Umbilical cord (tissue), 2 donors: ENCODE data around the gene TRPV4. TPM values are rescaled to one million over a fixed set of nuclear protein-coding genes. Genes with fewer than 3 reads are reported as not detected.
A peak's percentile ranks its signal among the peaks of the same experiment; 100 is the strongest.

Experiments
- DNase-seq: peaks from one replicate; pipeline ENCODE4 v3.0.0-alpha.2; 2015; ENCODE audit warnings: low spot score
- total RNA-seq: library from RNA; depleted of rRNA; stranded (reverse); fragments of >200 nt; gene quantifications from one replicate; pipeline ENCODE4 v1.2.3, GENCODE V29; 2014; ENCODE audit warnings: low replicate concordance; ENCODE audit not compliant: insufficient read depth

Gene TRPV4
- total RNA-seq, 1 donor from 2014 or later: 0.48 TPM

DNA sequence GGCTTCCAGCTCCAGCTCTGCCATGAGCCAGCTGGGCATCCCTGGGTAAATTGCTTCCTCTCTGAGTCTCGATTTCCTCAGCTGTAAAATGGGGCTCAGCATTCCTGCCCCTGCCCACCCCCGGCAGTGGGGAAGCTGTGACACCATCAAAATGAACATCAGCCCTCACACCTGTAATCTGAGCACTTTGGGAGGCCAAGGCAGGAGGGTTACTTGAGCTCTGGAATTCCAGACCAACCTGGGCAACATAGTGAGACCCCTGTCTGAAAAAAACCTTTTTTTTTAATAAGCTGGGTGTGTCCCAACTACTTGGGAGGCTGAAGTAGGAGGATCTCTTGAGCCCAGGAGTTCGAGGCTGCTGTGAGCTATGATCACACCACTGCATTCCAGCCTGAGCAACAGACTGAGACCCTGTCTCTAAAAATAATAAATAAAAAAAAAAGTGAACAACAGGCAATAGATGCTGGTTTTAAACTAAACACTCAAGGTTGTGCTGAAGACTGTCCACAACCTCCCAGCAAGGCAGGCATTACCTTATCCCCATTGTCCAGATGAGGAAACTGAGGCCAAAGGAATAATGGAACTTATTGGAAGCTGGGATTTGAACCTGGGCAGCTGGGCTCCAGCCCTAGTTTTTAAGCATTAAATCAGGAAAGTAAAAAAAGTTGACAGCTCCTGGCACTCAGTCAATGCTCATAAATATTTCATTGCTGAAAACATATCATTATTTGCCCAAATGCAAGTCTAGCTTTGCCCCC is 4.3 kb downstream of the TRPV4 start:
- DNase-seq: no peak

DNA sequence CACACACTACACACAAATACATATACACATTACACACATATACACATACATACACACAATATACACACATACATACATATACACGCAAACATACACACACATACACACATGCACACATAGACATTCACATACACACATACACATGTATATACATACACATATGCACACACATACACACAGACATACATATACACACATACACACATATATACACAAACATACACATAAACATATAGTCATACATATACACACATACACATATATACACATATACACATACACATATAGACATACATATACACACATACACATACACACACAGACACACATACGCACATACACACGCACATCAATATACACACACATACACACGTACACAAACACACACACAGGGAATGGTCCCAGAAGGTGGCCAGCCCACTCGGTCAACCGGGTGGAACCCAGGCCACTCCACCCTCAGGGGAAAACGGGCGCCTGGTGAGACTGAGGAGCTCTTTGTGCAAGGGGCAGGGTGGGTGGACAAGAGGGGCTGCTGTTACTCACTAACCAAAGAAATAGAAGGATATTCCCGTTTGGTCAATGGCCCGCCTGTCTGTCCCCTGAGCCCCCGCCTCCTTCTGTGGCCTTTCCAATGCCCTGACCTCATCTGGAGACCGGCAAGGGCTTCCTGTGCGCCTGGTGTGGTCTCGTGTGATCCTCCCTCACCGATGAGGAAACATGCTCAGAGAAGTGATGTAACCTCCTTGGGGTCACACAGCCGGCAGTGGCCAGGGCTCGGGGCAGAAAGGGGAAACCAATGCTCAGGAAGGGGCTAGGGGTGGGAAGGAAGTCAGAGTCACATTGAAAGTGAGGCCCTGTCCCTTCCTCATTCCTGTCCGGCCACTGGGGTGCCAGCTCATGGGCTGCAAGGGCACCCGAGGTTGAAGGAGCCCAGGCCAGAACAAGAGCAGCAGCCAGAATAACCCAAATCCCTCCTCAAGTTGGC is 5.3 kb downstream of the TRPV4 start:
- peak; percentile 51 for DNase-seq

DNA sequence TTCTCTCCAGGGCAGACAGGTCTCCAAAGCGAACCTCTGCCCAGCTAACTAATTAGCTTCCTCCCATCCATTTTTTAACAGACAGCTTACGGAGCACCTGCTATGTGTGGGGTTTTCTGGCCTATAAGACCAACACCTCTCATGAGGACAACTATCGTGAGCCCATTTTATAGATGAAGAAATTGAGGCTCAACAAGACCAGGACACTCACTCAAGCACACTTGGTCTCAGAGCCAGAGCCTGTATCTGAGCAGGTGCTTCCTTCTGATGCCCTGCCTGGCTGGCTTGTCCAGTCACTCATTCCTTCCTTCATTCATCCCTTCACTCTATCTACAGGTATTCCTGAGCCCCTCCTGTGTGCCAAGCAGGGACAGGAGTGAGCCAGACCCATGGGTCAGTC is 6.1 kb downstream of the TRPV4 start:
- DNase-seq: no peak

DNA sequence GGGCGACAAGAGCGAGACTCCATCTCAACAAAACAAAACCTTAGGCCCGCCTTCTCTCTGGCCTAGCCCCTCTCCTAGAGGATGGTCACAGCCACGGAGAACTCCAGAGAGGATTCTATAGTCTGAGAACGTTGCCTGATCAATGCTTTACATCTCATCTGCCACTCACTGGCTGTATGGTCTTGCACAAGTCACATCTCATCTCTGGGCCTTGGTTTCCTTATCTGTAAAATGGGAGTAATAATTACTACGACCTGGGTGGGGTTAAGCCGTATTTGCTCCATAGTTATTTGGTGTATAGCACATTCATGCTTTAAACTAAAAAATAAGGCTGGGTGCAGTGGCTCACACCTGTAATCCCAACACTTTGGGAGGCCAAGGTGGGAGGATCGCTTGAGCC is 8.5 kb downstream of the TRPV4 start:
- DNase-seq: no peak

DNA sequence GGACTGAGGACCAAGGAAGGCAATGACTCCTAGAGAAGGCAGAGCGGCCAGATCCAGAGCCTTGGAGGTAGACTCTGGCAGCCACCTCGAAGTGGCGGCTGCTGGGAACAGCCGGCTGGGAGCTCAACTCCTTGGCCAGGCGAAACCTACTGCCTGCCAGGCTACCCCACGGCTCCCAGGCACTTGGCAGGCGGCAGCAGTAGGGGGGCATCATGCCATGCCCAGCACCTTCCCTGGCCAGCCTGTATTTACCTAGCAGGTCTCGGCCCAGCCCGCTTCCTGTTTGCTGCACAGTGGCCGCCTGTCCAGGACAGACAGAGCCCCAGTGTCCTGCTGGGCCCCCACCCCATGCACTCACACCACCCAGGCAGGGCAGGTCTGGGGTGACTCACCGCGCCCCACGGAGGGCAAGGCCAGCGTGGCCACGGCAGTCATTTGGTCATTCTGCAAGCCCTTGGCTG is 10.2 kb downstream of the TRPV4 start:
- DNase-seq: no peak

DNA sequence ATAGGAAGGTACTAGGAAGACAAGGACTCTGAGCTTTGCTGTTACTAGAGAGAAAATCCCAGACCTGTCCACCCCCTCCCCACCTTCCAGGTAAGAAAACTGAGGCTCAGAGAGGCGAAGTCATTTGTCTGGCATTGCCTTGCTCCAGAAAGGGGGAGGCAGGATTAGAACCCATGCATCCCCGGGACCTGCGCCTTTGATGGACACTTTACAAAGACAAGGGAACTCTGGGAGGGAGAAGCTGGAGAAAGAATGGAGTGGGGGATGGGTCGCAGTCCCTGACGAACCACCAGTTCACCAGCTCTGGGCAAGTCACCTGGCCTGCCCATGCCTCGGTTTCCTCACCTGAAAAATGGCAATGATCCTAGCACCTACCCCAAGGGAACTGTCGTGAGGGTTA is 10.8 kb downstream of the TRPV4 start:
- DNase-seq: no peak

DNA sequence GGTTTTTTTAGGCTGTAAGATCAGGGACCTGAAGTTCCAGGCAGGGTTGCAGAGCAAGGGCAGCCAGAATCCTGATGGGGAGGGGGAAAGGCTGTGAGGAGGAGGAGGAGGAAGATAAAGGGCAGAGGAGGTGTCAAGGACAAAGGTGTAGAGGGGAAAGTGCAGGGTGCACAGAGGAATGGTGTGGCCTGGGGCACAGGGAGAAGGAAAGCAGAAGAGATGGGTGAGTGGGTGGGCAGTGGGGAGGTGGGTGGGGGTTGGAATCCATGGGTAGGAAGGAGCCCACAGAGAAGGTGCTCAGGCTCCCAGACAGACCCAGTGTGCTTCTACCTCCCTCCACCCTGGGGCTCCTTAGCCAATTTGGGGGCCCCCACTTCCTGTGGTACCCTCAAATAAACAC is 11.2 kb downstream of the TRPV4 start:
- DNase-seq: no peak

DNA sequence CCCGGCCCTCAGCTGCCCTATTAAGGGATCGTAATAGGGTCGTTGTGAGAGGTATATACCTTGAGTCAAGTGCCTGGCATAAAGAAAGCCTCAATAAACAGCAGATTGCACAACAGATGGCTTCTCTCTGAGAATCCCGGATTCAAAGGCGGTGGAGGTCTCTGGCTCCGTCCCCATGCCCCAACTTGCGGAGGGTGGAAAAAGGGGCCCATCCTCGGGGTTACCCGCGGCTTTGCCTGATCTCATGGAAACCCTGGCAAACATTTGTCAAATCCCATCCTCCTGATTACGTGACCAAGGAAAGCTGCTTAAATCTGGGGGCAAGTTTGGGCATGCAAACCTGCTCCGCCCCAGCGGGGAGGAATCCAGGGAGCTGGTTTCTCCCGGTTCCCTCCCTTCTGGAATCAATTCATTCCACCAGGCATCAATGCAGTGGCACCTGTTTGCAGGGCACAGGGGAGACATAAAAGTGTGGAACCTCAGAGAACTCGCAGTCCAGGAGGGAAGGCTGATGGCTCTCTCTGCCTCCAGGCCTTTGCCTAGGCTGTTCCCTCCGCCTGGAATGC is 12.3 kb downstream of the TRPV4 start:
- peak; percentile 33 for DNase-seq

DNA sequence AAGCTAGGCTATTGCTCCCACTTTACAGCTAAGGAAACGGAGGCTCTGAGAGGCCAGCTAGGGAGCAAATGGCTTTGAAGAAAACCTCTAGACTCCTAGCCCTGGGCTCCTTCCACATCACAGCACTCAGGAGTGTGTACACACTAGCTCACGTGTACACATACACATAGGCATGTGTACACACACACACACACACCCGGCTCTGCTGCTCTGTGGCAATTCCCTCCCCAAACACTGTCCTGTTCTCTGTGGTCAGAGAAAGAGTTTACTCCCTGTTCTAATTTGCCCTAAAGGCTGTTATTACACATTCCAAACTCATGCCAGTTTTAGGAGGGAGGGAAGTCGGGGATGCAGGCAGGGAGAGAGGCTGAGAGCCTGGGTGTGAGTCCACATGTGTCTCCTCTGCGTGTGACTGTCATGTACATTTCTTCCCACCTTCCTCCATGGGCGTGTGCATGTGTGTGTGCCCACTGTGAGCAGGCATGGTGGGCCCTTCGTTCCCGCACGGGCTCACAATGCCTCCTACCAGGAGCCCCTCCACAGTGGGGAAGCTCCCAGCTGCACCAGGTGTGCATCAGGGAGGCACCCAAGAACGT is 14.2 kb downstream of the TRPV4 start:
- no peak for DNase-seq

DNA sequence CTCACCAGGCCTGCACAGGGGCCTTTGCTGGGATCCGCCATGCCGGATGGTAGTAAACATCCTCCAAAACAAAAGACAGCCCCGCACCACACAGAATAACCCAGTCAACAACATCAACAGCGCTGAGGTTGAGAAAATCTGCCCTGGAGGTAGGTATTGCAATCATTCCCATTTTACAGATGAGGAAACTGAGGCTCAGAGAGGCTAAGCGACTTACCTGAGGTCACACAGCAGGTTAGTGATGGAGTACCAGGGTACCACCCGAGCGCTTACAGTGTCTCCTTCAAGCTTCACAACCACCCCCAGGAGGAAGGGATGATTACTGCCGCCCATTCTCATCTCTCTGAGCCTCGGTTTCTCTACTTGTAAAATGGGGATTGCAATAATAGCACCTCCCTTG is 14.9 kb downstream of the TRPV4 start:
- DNase-seq: no peak

DNA sequence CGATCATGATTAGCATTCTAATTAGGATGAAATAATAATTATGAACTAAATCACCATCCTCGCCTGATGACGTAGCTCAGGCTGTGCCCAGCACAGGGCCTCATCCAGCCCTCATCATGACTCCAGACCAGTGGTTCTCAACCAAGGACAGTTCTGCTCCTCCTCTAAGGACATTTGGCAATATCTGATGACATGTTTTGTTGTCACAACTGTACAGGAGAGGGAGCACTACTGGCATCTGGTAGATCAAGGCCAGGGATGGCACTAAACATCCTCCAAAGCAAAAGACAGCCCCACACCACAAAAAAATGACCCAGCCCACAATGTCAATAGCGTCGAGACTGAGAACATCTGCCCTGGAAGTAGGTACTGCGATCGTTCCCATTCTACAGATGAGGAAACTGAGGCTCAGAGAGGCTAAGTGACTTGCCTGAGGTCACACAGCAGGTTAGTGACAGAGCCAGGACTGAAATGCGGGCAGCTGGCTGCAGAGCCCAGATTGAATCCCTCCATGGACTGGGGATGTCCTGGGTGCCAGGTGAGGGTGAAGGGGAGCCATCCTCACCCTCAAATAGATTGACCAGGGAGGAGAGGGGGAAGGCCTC is 15.5 kb downstream of the TRPV4 start:
- DNase-seq: no peak

DNA sequence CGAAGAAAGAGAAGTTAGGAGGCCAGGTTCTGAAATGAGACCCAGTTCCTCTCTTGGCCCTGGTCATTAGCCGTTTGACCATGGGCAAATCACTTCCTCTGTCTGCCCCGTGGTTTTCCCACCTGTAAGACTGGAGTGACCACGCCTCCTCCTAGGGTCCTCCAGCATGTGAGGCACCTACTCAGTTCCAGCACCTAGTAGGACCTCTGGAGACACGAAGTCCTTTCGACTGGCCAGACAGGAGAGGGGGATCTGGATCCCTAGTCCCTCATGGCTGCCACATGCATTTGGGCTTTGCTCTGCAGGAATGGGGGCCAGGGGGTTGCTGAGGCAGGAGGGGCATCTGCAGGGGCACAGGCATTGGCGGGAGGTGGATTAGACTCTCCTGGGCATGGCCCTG is 16.3 kb downstream of the TRPV4 start:
- DNase-seq: no peak

DNA sequence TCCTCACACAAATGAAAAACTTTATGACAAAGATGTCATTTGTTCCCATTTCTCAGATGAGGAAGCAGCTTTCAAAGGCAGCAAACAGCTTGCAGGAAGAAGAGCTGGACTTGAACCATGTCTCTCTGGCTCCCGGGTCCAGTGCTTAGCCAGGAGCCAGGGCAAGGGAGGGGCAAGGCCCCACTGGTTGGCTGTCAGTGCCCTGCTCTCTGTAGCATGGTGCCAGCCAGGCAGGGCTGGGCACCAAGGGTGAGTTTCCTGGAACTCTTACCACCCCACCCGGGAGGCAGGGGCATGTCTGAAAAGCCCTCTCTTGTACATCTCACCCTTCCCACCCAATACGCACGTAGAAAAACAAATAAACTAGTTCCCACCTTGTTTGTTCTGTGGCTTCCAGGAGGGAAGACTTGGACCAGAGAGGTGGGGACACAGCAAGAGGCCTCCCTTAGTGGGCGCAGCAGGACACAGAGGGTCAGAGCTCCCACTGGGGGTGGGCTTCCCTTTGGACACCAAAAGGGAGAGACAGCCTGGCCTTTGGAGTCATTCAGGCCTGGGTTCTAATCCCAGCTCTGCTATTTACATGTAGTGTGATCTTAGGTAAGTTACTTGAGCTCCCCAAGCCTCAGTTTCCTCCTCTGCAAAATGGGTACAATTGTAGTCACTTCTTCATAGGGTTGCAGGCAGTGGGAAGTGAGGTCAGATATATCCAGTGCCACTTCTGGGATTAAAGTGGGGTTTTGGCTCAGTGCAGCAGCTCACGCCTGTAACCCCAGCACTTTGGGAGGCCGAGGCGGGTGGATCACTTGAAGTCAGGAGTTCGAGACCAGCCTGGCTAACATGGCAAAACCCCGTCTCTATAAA is 17.2 kb downstream of the TRPV4 start:
- no peak for DNase-seq

DNA sequence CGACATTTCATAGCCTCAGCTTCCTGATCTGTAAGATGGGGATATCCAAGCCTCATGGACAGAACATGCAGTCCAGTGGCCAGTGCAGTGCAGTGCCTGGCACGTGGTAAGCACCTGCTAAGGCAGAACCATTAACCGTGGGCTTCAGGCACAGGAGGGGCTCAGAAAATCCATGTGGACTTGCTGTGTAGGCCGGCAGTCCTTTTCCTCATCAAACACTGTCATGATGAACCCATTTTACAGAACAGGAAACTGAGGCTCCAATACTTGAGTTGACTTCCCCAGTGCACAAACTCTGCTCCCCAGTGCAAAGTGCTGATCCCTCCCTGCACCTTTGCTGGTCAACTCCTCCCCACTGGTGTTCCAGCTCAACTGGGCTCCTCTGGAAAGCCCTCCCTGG is 18.0 kb downstream of the TRPV4 start:
- DNase-seq: no peak

DNA sequence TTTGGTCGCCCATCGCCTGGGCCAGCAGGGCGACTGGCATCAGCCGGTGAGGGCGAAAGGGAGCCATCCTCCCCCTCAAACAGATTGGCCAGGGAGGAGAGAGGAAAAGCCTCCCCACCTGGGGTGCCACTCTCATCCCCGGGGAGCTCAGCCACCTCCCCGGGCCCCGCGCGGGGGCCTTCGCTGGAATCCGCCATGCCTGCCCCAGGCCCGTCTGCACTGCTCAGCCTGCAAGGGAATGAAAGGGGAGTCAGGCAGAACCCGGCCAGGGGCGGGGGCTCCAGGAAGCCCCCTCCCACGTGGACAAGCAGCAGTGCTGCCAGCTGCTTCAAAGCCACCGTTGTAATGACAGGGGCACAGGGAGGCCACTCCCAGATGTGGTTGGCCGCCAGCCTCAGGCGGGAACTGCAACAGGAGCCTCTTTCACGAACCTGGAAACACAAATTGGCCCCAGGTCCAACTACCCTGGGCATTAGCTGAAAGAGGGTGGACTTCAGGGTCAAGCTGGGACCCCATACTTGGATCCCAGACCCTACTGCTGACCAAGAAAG is 18.5 kb downstream of the TRPV4 start:
- DNase-seq: no peak

DNA sequence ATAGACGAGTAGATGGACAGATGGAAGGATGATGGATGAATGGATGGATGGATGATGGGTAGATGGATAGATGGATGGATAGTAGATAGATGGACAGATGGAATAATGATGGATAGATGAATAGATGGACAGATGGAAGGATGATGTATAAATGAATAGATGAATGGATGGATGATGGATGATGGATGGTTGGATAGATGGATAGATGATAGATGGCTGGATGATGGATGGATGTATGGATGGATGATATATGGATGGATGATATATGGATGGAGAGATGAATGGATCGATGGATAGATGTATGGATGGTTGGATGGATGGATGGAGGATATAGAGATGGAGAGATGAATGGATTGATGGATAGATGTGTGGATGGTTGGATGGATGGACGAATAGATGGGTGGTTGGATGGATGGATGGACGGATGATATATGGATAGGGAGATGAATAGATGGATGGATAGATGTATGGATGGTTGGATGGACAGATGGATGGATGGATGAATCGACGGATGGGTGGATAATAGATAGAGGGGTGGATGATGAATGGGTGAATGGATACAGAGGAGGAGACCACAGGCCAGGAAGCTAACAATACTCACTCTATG is 19.3 kb downstream of the TRPV4 start:
- DNase-seq: no peak

DNA sequence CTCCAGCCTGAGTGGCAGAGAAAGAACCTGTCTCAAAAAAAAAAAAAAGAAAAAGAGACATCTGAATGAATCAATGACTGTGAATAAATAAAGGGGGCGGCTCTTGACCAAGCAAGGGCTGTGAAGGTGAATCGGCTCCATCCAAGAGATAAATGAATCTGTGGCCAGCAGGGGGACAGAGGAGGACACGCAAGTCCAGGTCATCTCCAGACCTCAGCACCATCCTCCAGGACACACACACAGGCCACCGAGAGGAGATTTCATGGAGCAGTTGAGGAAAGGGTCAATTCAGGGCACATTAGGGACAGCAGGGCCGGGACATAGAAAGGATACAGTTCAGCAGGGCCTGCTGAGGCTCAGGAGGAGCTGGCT is 21.6 kb downstream of the TRPV4 start:
- no peak for DNase-seq

DNA sequence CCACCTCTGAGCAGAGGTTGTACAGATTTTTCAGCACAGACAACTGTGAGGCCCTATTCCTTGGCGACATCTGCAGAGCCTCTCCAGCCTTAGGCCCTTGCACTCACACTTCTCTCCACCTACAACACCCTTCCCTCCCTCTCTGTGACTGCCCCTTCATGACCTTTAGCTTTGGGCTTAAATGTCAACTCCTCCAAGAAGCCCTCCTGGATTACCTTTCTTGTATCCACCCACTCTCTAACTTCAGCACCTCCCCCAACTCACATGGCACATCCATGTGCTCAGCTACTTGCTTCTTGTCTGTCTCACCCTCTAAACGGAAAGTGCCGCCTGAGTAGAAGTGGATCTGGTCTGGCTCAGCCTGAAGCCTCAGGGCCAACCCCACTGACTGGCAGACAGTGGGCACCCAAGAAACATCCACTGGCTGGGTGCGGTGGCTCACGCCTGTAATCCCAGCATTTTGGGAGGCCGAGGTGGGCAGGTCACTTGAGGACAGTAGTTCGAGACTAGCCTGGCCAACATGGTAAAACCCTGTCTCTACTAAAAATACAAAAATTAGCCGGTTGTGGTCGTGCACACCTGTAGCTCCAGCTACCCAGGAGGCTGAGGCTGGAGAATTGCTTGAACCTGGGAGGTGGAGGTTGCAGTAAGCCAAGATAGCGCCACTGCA is 22.1 kb downstream of the TRPV4 start:
- DNase-seq: no peak
